BE2C (cell line): Measurements from ENCODE around the gene LSAMP.

ENCODE experiments used
- DNase-seq: peaks from one replicate; pipeline ENCODE4 v3.0.0-alpha.2; 2020
- H3K27me3 ChIP-seq: fragments of 250-450 bp; sonication (Bioruptor Pico); 2 replicates; pipeline ENCODE4 v1.5.1; 2020; ENCODE audit warnings: mild to moderate bottlenecking
- H3K36me3 ChIP-seq: fragments of 250-450 bp; sonication (Bioruptor Pico); 2 replicates; pipeline ENCODE4 v1.5.1; 2020; ENCODE audit warnings: mild to moderate bottlenecking
- H3K4me1 ChIP-seq: fragments of 250-450 bp; sonication (Bioruptor Pico); 2 replicates; pipeline ENCODE4 v1.5.1; 2020
- H3K4me3 ChIP-seq: 2 replicates; pipeline ENCODE4 v1.5.1; 2011; ENCODE audit warnings: low read depth, low read length
- H3K9me3 ChIP-seq: fragments of 250-450 bp; sonication (Bioruptor Pico); 2 replicates; pipeline ENCODE4 v1.5.1; 2020
- CTCF ChIP-seq: IDR thresholded peaks from 2 replicates; pipeline ENCODE4 v1.5.1; 2012; ENCODE audit warnings: mild to moderate bottlenecking, low read depth, low read length

The LSAMP gene

GRCh38 chr3:116053017-116053416 is 392.3 kb downstream of the LSAMP start:
- no peak for DNase-seq
- no peaks in the 10 kb centered on the region for H3K36me3 ChIP-seq
- no peak for TF ChIP-seq CTCF
- H3K9me3 ChIP-seq, result no peaks in the 10 kb centered on the region
- H3K4me1 ChIP-seq, result peaks cover 19% of the 10 kb centered on the region
- H3K4me3 ChIP-seq, result no peak overlapping the region
- H3K27me3 ChIP-seq, result no peaks in the 10 kb centered on the region

DNA sequence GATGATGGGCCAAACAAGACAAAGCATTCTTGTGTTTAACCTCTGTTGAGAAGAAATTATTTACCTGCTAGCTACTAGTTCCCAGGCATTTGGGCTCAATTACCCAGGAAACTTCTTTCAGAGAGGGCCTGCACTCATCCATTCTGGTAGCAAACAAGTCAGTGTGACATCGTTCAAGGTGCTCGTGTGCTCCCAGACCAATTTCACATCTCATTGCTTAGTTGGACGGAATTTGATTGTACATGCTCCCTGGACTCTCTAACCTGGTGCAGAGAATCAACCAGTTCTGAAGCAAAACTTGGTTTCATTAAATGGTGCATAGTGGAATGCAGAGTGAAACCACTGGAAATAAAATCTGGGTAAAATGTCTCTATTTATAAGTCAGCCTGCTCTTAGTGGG is 392.7 kb downstream of the LSAMP start:
- peaks cover 19% of the 10 kb centered on the region for H3K4me1 ChIP-seq
- no peak for TF ChIP-seq CTCF
- no peaks in the 10 kb centered on the region for H3K36me3 ChIP-seq
- no peak overlapping the region for H3K4me3 ChIP-seq
- H3K9me3 ChIP-seq, result no peaks in the 10 kb centered on the region
- H3K27me3 ChIP-seq, result no peaks in the 10 kb centered on the region
- no peak for DNase-seq

DNA sequence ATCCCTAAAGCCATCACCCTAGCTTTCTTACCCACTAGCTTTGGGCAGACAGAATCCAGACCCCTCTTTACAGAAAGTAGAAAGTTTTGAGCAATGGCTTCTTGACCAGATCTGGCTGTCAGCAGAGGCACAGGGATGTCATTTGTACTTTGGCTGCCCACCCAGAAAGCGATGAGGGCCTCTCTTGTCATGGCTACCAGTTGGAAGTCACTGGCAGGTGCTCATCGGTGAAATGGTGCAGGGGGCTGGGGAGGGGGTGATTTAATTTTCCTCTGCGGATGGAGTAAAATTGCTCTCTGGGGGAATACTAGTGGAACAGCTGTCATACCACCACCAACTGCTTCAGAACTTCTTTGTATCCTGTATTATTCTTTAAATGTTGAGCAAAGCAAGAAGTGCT is 393.7 kb downstream of the LSAMP start:
- Histone ChIP-seq H3K36me3 (no peaks in the 10 kb centered on the region), H3K4me1 (peaks cover 23% of the 10 kb centered on the region), H3K9me3 (no peaks in the 10 kb centered on the region), H3K27me3 (no peaks in the 10 kb centered on the region), H3K4me3 (no peak overlapping the region)
- no peak for TF ChIP-seq CTCF
- DNase-seq, result peak; percentile 58

DNA sequence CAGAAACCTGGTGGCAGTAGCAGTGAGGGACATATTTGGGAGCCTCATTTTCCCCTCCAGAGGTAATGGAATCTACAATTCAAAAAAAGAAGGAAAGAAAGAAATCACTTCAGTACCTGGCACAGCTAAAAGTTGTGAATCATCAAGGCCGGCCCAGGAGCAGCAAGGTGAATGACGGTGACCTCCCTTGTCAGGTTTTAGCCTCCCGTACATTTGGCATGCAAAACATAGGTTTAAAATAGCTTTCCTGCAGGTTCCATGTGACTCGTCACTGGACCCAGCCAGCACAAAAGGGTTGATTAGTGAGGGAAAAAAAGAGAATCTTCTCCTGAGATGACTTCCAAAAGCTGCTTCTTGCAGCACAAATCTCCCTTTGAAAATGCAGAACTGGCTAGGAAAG is 394.2 kb downstream of the LSAMP start:
- DNase-seq, result no peak
- no peak for TF ChIP-seq CTCF
- H3K4me3 ChIP-seq, result no peak overlapping the region

DNA sequence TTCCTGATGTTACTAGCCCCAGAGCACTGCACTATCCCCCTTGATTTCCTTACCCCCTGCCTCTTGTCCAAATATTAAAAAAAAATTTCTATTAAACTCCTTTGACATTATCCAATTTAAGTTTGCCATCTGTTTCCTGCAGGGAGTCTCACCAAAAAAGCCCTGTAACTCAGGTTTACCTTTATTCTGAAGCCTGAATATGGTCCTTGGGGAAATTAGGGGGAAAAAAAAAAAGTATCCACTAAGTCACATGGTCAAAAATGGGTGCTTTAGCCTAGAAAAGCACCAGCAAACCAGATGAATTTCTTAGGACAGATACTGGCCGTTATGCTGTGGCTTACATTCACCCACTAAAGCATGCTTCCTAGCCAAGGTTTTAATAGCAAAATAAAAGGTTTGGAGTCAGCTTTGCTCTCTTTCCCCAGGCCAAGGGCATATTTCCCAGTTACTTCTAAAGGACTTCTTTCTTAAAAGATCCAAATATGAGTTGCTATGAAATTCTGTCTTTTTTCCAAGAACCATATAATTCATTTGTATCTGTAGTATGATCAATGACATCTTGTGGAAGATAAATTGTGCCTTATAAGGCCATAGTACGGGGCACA is 394.9 kb downstream of the LSAMP start:
- H3K4me1 ChIP-seq, result peaks cover 30% of the 10 kb centered on the region
- no peaks in the 10 kb centered on the region for H3K9me3 ChIP-seq
- no peak overlapping the region for H3K4me3 ChIP-seq
- no peaks in the 10 kb centered on the region for H3K36me3 ChIP-seq
- TF ChIP-seq CTCF, result no peak
- H3K27me3 ChIP-seq, result no peaks in the 10 kb centered on the region
- DNase-seq, result no peak

More for the DNA sequence above, 394.2 kb downstream of the LSAMP start:
- peaks cover 26% of the 10 kb centered on the region for H3K4me1 ChIP-seq
- H3K36me3 ChIP-seq, result no peaks in the 10 kb centered on the region
- H3K9me3 ChIP-seq, result no peaks in the 10 kb centered on the region
- no peaks in the 10 kb centered on the region for H3K27me3 ChIP-seq

- no peak for TF ChIP-seq CTCF
Observed at GRCh38 chr3:116048991-116049390, 396.3 kb downstream of the LSAMP start.

More at GRCh38 chr3:116048991-116049390, 396.3 kb downstream of the LSAMP start:
- Histone ChIP-seq H3K4me3 (no peak overlapping the region), H3K9me3 (no peaks in the 10 kb centered on the region), H3K4me1 (peaks cover 30% of the 10 kb centered on the region), H3K36me3 (no peaks in the 10 kb centered on the region), H3K27me3 (no peaks in the 10 kb centered on the region)
- no peak for DNase-seq
